Adrenal gland (tissue), 12 donors: ENCODE measurements around the gene CDC23. TPM values are rescaled to one million over a fixed set of nuclear protein-coding genes. Genes with fewer than 3 reads are reported as not detected.

ENCODE experiments used
- DNase-seq, 7 donors: peaks; one replicate each; pipeline ENCODE4 v3.0.0-alpha.2; 2019 to 2020
- H3K27ac ChIP-seq, 5 donors: fragments of 200-600 bp; sonication (generic) in 4 of 5; 1 replicate in 3 of 5; 2 replicates in 2 of 5; pipeline versions ENCODE4 v1.5.1 to v1.8.0; 2016 to 2020; ENCODE audit warnings: mild to moderate bottlenecking in 1 of 5
- H3K27me3 ChIP-seq: fragments of 200-600 bp; 2 replicates; pipeline ENCODE4 v1.8.0; 2021
- H3K36me3 ChIP-seq, 2 donors: fragments of 200-600 bp; replicated peaks in 1 of 2; 1 replicate in 1 of 2; 2 replicates in 1 of 2; pipeline versions ENCODE4 v1.5.1 to v1.8.0; 2018 to 2022
- H3K4me1 ChIP-seq, 2 donors: fragments of 200-600 bp; replicated peaks in 1 of 2; 1 replicate in 1 of 2; 2 replicates in 1 of 2; pipeline versions ENCODE4 v1.5.1 to v1.8.0; 2018 to 2021
- H3K4me3 ChIP-seq, 4 donors: fragments of 200-600 bp; sonication (generic) in 3 of 4; one replicate each; pipeline ENCODE4 v1.5.1; 2016 to 2018
- H3K9me3 ChIP-seq, 3 donors: fragments of 200-600 bp; sonication (generic) in 1 of 3; replicated peaks in 1 of 3; 1 replicate in 2 of 3; 2 replicates in 1 of 3; pipeline versions ENCODE4 v1.5.1 to v1.8.0; 2016 to 2021
- POLR2A ChIP-seq, 2 donors: fragments of 450-650 bp; IDR thresholded peaks; one replicate each; pipeline ENCODE4 v1.6.1; 2017; ENCODE audit warnings: antibody characterized with exemption in 2 of 2, mild to moderate bottlenecking in 2 of 2, moderate library complexity in 1 of 2
- WGBS, 4 donors: extraction: QIAGEN DNeasy Blood & Tissue Kit in 2 of 4; methylation state at CpG; one replicate each; pipeline versions ENCODE4 v1.1.5 to v1.1.7; 2013 to 2017; 5-methylcytosine and 5-hydroxymethylcytosine counted together
- intact Hi-C, 2 donors: fragments of 100-400 bp; cut with DNase I; formaldehyde crosslinking; loops; one replicate each; pipeline versions ENCODE4 v1.14.1 to v1.15.0; 2022 to 2023
- polyA plus RNA-seq, 3 donors: library from polyadenylated mRNA; stranded (reverse); fragments of 200-250 nt in 2 of 3; fragments of 350-450 nt in 1 of 3; fragmentation: Illumina TruSeq in 1 of 3; extraction: RNeasy Lipid Tissue Mini Kit (QIAGEN cat#74804) in 1 of 3; gene quantifications; one replicate each; pipeline ENCODE4 v1.2.3, GENCODE V29; 2013 to 2014
- total RNA-seq, 9 donors: library from RNA; depleted of rRNA in 4 of 9; stranded (reverse); fragments of >200 nt in 4 of 9; fragments of 120-200 nt in 1 of 9; fragmentation: NEBNext Ultra II Directional in 1 of 9; extraction: Animal tissue kit (Norgen Biotek cat#: 25700) in 1 of 9; gene quantifications; one replicate each; pipeline versions ENCODE4 v1.1.0 to v1.2.4, GENCODE V29; 2013 to 2023
- TF ChIP-seq, protein P1 (sequence below), 6 experiments: fragments of 450-650 bp in 4 of 6; fragments of 200-600 bp in 2 of 6; sonication (generic) in 1 of 6; IDR thresholded peaks; 1 replicate in 5 of 6; 2 replicates in 1 of 6; pipeline versions ENCODE4 v1.5.1 to v1.8.0; 2016 to 2021; ENCODE audit warnings: antibody characterized with exemption in 6 of 6, mild to moderate bottlenecking in 2 of 6, moderate library complexity in 1 of 6
- donor health status: healthy with polysubstance abuse.
- donor health status: Bipolar disorder and iron deficiency.
- donor health status: DM: yes; HTN: yes; CAD: no.
- donor health status: DM: no; HTN: no; CAD: no.
- donor health status: DM: no; HTN: no; CAD: no.
- donor health status: DM: yes; HTN: yes; CAD: no.

The CDC23 gene
- total and polyA plus RNA-seq, 12 donors, result 7.6 to 57.6 (median 20.5) TPM

DNA sequence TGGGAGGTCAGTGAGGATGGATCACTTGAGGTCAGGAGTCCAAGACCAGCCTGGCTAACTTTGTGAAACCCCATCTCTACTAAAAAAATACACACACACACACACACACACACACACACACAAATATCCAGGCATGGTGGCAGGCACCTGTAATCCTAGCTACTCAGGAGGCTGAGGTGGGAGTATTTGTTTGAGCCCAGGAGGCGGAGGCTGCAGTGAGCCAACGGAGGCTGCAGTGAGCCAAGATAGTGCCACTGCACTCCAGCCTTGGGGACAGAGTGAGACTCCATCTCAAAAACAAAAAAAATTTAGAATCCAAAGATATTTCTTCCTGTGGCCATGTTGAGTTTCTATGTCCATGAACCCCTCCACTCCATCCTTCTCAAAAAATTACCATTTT lies 21.5 kb upstream of the CDC23 start:
- 80 to 100% (median 91%) methylated on average over 2 of the region's 2 CpGs for WGBS, 4 donors
- TF ChIP-seq, protein P1, sequence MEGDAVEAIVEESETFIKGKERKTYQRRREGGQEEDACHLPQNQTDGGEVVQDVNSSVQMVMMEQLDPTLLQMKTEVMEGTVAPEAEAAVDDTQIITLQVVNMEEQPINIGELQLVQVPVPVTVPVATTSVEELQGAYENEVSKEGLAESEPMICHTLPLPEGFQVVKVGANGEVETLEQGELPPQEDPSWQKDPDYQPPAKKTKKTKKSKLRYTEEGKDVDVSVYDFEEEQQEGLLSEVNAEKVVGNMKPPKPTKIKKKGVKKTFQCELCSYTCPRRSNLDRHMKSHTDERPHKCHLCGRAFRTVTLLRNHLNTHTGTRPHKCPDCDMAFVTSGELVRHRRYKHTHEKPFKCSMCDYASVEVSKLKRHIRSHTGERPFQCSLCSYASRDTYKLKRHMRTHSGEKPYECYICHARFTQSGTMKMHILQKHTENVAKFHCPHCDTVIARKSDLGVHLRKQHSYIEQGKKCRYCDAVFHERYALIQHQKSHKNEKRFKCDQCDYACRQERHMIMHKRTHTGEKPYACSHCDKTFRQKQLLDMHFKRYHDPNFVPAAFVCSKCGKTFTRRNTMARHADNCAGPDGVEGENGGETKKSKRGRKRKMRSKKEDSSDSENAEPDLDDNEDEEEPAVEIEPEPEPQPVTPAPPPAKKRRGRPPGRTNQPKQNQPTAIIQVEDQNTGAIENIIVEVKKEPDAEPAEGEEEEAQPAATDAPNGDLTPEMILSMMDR (IDR thresholded peaks at IDR 0.05), result no peak
- TF ChIP-seq POLR2A (IDR thresholded peaks at IDR 0.05), result no peak
- H3K4me3 ChIP-seq, result no peak overlapping the region
- H3K4me1 ChIP-seq, result peaks cover 0 to 17% of the 10 kb centered on the region in 2 donors
- no peak for DNase-seq
- H3K27ac ChIP-seq, result no peak overlapping the region
- no peaks in the 10 kb centered on the region for H3K36me3 ChIP-seq
- peaks cover 4% of the 10 kb centered on the region for H3K27me3 ChIP-seq
- H3K9me3 ChIP-seq, result no peaks in the 10 kb centered on the region
- intact Hi-C loops, result no loop called here

DNA sequence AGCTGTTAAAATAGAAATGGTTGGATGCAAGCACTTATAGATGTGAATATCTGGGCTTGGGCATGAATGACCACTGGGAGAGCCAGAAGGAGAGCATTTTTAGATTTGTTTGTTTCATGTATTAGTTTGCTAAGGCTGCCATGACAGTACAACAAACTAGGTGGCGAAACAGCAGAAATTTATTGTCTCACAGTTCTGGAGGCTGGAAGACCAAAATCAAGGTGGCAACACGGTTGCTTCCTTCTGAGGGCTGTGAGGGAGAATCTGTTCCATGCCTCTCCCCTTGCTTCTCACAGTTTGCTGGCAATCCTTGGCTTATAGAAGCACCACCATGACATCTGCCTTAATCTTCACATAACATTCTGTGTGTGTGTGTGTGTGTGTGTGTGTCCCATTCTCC lies 20.2 kb upstream of the CDC23 start:
- Histone ChIP-seq H3K36me3 (no peaks in the 10 kb centered on the region), H3K4me3 (no peak overlapping the region), H3K27ac (no peak overlapping the region), H3K4me1 (peaks cover 0 to 18% of the 10 kb centered on the region in 2 donors), H3K9me3 (no peaks in the 10 kb centered on the region), H3K27me3 (no peaks in the 10 kb centered on the region)
- WGBS, 4 donors, result 66 to 81% (median 71%) methylated on average over 2 of the region's 2 CpGs
- intact Hi-C loops, result no loop called here
- DNase-seq, result no peak
- TF ChIP-seq, protein P1 (IDR thresholded peaks at IDR 0.05), result no peak

DNA sequence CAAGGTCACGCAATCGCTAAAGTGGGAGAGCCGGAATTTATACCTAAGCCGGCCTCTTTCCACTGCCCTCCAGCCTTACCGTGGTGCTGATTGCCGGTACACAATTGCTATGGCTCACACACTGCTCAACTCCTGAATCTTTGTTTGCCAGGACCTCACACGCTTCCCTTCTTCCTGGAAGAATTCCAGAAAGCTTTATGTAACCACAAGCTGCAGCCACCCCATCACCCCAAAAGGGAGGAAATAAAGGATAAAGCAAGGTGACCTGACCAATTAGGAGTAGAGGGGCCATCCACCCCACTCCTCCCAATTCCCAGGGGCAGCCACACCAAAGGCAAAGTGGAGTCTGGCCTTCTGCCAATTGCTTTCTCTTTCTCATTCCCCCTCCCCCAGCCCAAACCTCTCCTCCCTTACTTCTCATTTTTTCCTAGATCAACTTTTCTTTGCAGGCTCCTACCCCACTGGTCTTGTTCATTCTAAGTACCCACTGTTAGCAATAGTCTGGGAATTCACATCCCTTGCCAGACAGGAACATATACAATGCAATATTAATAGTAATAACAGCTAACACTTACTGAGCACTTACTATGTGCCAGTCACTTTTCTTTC lies 18.0 kb upstream of the CDC23 start:
- no peak for TF ChIP-seq POLR2A (IDR thresholded peaks at IDR 0.05)
- TF ChIP-seq, protein P1 (IDR thresholded peaks at IDR 0.05), result no peak
- DNase-seq, result peak in 3 of 7 donors; percentile 17 to 32 (median 20)
- Histone ChIP-seq H3K4me3 (no peak overlapping the region), H3K9me3 (no peaks in the 10 kb centered on the region), H3K36me3 (no peaks in the 10 kb centered on the region), H3K4me1 (peaks cover 0 to 18% of the 10 kb centered on the region in 2 donors), H3K27me3 (no peaks in the 10 kb centered on the region), H3K27ac (peak overlapping the region in 1 of 5 donors; percentile 26)
- WGBS, 4 donors, result 51 to 62% (median 56%) methylated on average over 7 of the region's 7 CpGs
- intact Hi-C loops, result no loop called here

DNA sequence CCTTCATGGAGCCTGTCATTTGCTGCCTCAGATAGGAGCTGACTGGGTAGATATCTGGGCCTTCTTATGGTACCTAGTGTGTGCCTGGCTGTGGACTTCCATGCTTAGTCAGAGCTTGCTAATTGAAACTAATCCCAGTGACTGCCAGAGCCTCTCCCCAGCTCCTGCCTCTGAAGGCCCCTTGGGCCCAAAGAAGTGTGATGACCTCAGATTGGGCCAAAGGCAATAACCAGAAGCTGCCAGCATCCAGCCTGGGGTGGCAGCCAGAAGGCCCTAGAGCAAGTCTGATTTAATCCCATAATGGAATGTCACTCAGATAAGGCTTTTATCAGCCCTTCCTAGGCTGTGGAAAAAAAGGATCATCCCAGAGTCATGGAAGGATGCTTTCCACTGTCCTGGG lies 17.1 kb upstream of the CDC23 start:
- no peak overlapping the region for H3K4me3 ChIP-seq
- no peaks in the 10 kb centered on the region for H3K36me3 ChIP-seq
- peak overlapping the region in 1 of 5 donors; percentile 39 for H3K27ac ChIP-seq
- TF ChIP-seq, protein P1 (IDR thresholded peaks at IDR 0.05), result no peak
- TF ChIP-seq POLR2A (IDR thresholded peaks at IDR 0.05), result no peak
- DNase-seq, result peak; percentile 28 to 84 (median 58)
- no peaks in the 10 kb centered on the region for H3K27me3 ChIP-seq
- no peaks in the 10 kb centered on the region for H3K9me3 ChIP-seq
- peaks cover 0 to 18% of the 10 kb centered on the region in 2 donors for H3K4me1 ChIP-seq
- intact Hi-C loops, result no loop called here
